Endothelial cell of umbilical vein (primary cell): Measurements from ENCODE around the gene PCDH9. TPM values are rescaled to one million over a fixed set of nuclear protein-coding genes. Genes with fewer than 3 reads are reported as not detected.

Experiments used
- BruUV-seq: library from RNA; stranded (reverse); fragments of 400-500 nt; replicated peaks from 2 replicates; lab custom pipeline; 2021; lab: Mats Ljungman, UMichigan
- CTCF ChIA-PET: fragments of 300-600, 350-600 bp; sonication (Branson Sonifier 250); formaldehyde crosslinking; loops from one replicate; lab custom pipeline; 2021; ENCODE audit warnings: antibody characterized with exemption, inconsistent platforms; lab: Charles Lee
- POLR2A ChIA-PET: fragments of 300-600, 350-600 bp; sonication (Branson Sonifier 250); formaldehyde crosslinking; loops from one replicate; lab custom pipeline; 2021; ENCODE audit warnings: antibody characterized with exemption, inconsistent platforms; lab: Charles Lee
- DNase-seq: peaks from one replicate; pipeline ENCODE4 v3.0.0-alpha.2; 2011; ENCODE audit warnings: low read depth, low spot score
- FAIRE-seq: peaks from 2 replicates; lab custom pipeline; 2011; peaks lifted over from hg19 to GRCh38; lab: Jason Lieb, UNC
- H2AFZ ChIP-seq: 2 replicates; pipeline ENCODE4 v1.6.0; 2012; ENCODE audit warnings: low read depth, low read length, control low read depth, inconsistent platforms
- H3K27ac ChIP-seq: 2 replicates; pipeline ENCODE4 v1.5.1; 2011; ENCODE audit warnings: low read depth, mild to moderate bottlenecking, control low read depth, low read length, moderate library complexity; ENCODE audit not compliant: insufficient read depth
- H3K27me3 ChIP-seq, 2 experiments: 2 replicates each; pipeline versions ENCODE4 v1.6.0 to v1.6.1; 2011; ENCODE audit warnings: low read length in 2 of 2, mixed read lengths in 1 of 2; ENCODE audit not compliant: control insufficient read depth in 2 of 2, insufficient read depth in 2 of 2
- H3K36me3 ChIP-seq, 2 experiments: 2 replicates in 1 of 2; 3 replicates in 1 of 2; pipeline ENCODE4 v1.5.1; 2011; ENCODE audit warnings: low read length in 2 of 2, mild to moderate bottlenecking in 1 of 2, moderate library complexity in 1 of 2; ENCODE audit not compliant: control insufficient read depth in 2 of 2, insufficient read depth in 2 of 2; ENCODE audit errors: extremely low read depth in 1 of 2
- H3K4me1 ChIP-seq: 3 replicates; pipeline ENCODE4 v1.5.1; 2011; ENCODE audit warnings: mild to moderate bottlenecking, low read length; ENCODE audit not compliant: control insufficient read depth, insufficient read depth; ENCODE audit errors: extremely low read depth
- H3K4me2 ChIP-seq: 2 replicates; pipeline ENCODE4 v1.6.1; 2011; ENCODE audit warnings: low read length, control low read depth, mixed read lengths; ENCODE audit not compliant: insufficient read depth
- H3K4me3 ChIP-seq, 3 experiments: fragments of 200-600 bp in 1 of 3; sonication (generic), shearing (Covaris generic) in 1 of 3; replicated peaks in 1 of 3; 2 replicates each; pipeline ENCODE4 v1.5.1; 2011 to 2016; ENCODE audit warnings: control low read depth in 3 of 3, low read length in 3 of 3, mild to moderate bottlenecking in 2 of 3, inconsistent platforms in 1 of 3, low read depth in 1 of 3, moderate library complexity in 1 of 3; ENCODE audit not compliant: insufficient read depth in 1 of 3
- H3K79me2 ChIP-seq: 2 replicates; pipeline ENCODE4 v1.6.0; 2012; ENCODE audit warnings: low read length, inconsistent platforms; ENCODE audit not compliant: control insufficient read depth, insufficient read depth
- H3K9ac ChIP-seq: replicated peaks from 2 replicates; pipeline ENCODE3; 2011; ENCODE audit warnings: low read length, control low read depth; ENCODE audit not compliant: insufficient read depth; ENCODE audit errors: extremely low read depth
- H3K9me1 ChIP-seq: replicated peaks from 3 replicates; pipeline ENCODE4 v1.6.0; 2011; ENCODE audit warnings: mild to moderate bottlenecking, low read length; ENCODE audit not compliant: control insufficient read depth, insufficient read depth; ENCODE audit errors: extremely low read depth
- H3K9me3 ChIP-seq: replicated peaks from 2 replicates; pipeline ENCODE4 v1.5.1; 2012; ENCODE audit warnings: low read length, inconsistent platforms; ENCODE audit not compliant: control insufficient read depth, insufficient read depth
- H4K20me1 ChIP-seq: replicated peaks from 2 replicates; pipeline ENCODE3; 2011; ENCODE audit warnings: mild to moderate bottlenecking, low read length; ENCODE audit not compliant: control insufficient read depth, insufficient read depth; ENCODE audit errors: extremely low read depth
- CTCF ChIP-seq, 2 donors: IDR thresholded peaks; 1 replicate in 1 of 2; 2 replicates in 1 of 2; pipeline ENCODE4 v1.5.1; 2011; ENCODE audit warnings: low read length in 2 of 2, mild to moderate bottlenecking in 2 of 2, moderate library complexity in 2 of 2, control low read depth in 1 of 2, inconsistent platforms in 1 of 2, low read depth in 1 of 2; ENCODE audit not compliant: insufficient read depth in 1 of 2; ENCODE audit errors: extremely low read depth in 1 of 2
- EZH2 ChIP-seq: IDR thresholded peaks from 2 replicates; pipeline ENCODE4 v1.6.1; 2012; ENCODE audit warnings: borderline replicate concordance, low read depth, mild to moderate bottlenecking, moderate library complexity, low read length, inconsistent platforms; ENCODE audit not compliant: severe bottlenecking
- FOS ChIP-seq: IDR thresholded peaks from 2 replicates; pipeline ENCODE4 v1.6.1; 2011; ENCODE audit warnings: mild to moderate bottlenecking, low read length, moderate library complexity, borderline replicate concordance; ENCODE audit not compliant: insufficient read depth
- GATA2 ChIP-seq: IDR thresholded peaks from 2 replicates; pipeline ENCODE4 v1.7.0; 2011; ENCODE audit warnings: low read depth, mild to moderate bottlenecking, moderate library complexity, mixed read lengths, low read length; ENCODE audit not compliant: insufficient read length, insufficient read depth
- JUN ChIP-seq: IDR thresholded peaks from 2 replicates; pipeline ENCODE4 v1.6.1; 2011; ENCODE audit warnings: borderline replicate concordance, low read depth; ENCODE audit not compliant: insufficient read length, insufficient read depth
- MYC ChIP-seq: IDR thresholded peaks from one replicate; pipeline ENCODE4 v1.6.1; 2011; ENCODE audit warnings: mild to moderate bottlenecking, low read depth, low read length
- POLR2A ChIP-seq: IDR thresholded peaks from 2 replicates; pipeline ENCODE4 v1.6.1; 2012; ENCODE audit warnings: low read depth, mild to moderate bottlenecking, control low read depth, low read length
- POLR2AphosphoS5 ChIP-seq: IDR thresholded peaks from 2 replicates; pipeline ENCODE4 v1.6.1; 2012; ENCODE audit warnings: low read depth, mild to moderate bottlenecking, control low read depth, low read length, moderate library complexity; ENCODE audit not compliant: insufficient read depth
- dilution Hi-C: fragments of 300-500 bp; cut with MboI; formaldehyde crosslinking; loops from one replicate; pipeline ENCODE4 v1.15.0; 2019; ENCODE audit warnings: low sequenced_read_pairs; ENCODE audit not compliant: extremely low pct_ligation_motif_present
- intact Hi-C: fragments of 100-400 bp; cut with micrococcal nuclease; formaldehyde crosslinking; loops from one replicate; pipeline ENCODE4 v1.10.0; 2022
- polyA plus RNA-seq, 4 experiments: library from polyadenylated mRNA; depleted of rRNA in 3 of 4; stranded (reverse) in 3 of 4; unstranded in 1 of 4; fragments of >200 nt; gene quantifications; 2 replicates each; pipeline versions ENCODE4 v1.2.1 to v1.2.3, GENCODE V29; 2011 to 2012; ENCODE audit warnings: missing spikeins in 1 of 4
- total RNA-seq: library from RNA; stranded (reverse); gene quantifications from 2 replicates; pipeline ENCODE4 v1.2.3, GENCODE V29; 2021
- TF ChIP-seq, protein P1 (sequence below): IDR thresholded peaks from 2 replicates; pipeline ENCODE4 v1.6.1; 2011; ENCODE audit not compliant: insufficient read depth, insufficient read length

The PCDH9 gene
- total and polyA plus RNA-seq, 2 donors (not counting 3 experiments of a cell fraction or from before 2014, with no cell fraction given) = 1.1 to 5.2 TPM

DNA sequence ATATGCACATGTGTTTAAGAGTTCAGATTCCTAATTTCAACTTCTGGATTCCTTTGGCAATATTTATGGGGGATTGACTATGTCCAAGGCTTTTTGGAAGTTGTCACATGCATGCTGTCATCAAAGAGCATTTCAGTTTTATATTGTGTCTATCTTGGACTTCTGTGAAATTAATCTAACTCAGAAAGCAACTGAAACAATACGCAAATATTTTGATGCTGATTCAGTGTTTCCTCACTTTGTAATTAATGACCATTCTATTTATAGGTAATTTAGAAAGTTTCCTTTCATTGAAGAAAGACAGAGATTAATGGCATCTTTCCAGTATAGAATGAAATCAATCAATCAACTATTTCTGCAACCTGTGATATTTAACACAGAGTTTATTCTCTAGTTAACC, 550.1 kb downstream of the PCDH9 start:
- dilution Hi-C loops = no loop called here
- CTCF ChIA-PET = no interaction called here
- no TSS peak for BruUV-seq

GRCh38 chr13:66675620-66676019, 554.5 kb downstream of the PCDH9 start:
- intact Hi-C loops = no loop called here
- BruUV-seq = no TSS peak
- H3K9me1 ChIP-seq = no peaks in the 10 kb centered on the region
- FAIRE-seq (no peak), DNase-seq (no peak)
- no peak overlapping the region for H2AFZ ChIP-seq
- TF ChIP-seq, protein P1, sequence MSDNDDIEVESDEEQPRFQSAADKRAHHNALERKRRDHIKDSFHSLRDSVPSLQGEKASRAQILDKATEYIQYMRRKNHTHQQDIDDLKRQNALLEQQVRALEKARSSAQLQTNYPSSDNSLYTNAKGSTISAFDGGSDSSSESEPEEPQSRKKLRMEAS = no peak
- TF ChIP-seq JUN = no peak
- TF ChIP-seq FOS = no peak
- TF ChIP-seq GATA2 = no peak
- no peak for TF ChIP-seq CTCF (IDR thresholded peaks at IDR 0.05; ENCODE audit: extremely low read depth in 1 of 2, insufficient read depth in 1 of 2, low read depth in 1 of 2, low read length in 2 of 2)
- no peak for TF ChIP-seq POLR2AphosphoS5
- no peak for TF ChIP-seq EZH2
- no peak for TF ChIP-seq POLR2A
- TF ChIP-seq MYC = no peak
- ChIA-PET CTCF (interaction anchor here (0.9 to 1.4 kb wide), 2 partner anchors 14 to 57 kb away, joined by 3 to 4 read pairs; no protein-coding TSS in a partner anchor), POLR2A (no interaction called here)
- H3K27me3 ChIP-seq = no peaks in the 10 kb centered on the region
- H3K9me3 ChIP-seq = no peaks in the 10 kb centered on the region
- peaks cover 6% of the 10 kb centered on the region for H3K4me1 ChIP-seq
- H3K4me2 ChIP-seq = no peak overlapping the region
- H3K27ac ChIP-seq = no peak overlapping the region
- no peak overlapping the region for H3K9ac ChIP-seq
- H4K20me1 ChIP-seq = no peaks in the 10 kb centered on the region
- no peaks in the 10 kb centered on the region for H3K36me3 ChIP-seq
- dilution Hi-C loops = no loop called here
- H3K4me3 ChIP-seq = no peak overlapping the region
- H3K79me2 ChIP-seq = no peaks in the 10 kb centered on the region

More for the DNA sequence above, 550.1 kb downstream of the PCDH9 start:
- DNase-seq = no peak
- TF ChIP-seq CTCF (IDR thresholded peaks at IDR 0.05; ENCODE audit: extremely low read depth in 1 of 2, insufficient read depth in 1 of 2, low read depth in 1 of 2, low read length in 2 of 2) (no peak), FOS (no peak), EZH2 (no peak)
- Histone ChIP-seq H3K9me3 (peaks cover under 1% of the 10 kb centered on the region), H3K79me2 (no peaks in the 10 kb centered on the region), H3K4me2 (no peak overlapping the region), H3K27me3 (no peaks in the 10 kb centered on the region), H3K4me3 (no peak overlapping the region), H3K9ac (no peak overlapping the region), H3K36me3 (no peaks in the 10 kb centered on the region), H2AFZ (no peak overlapping the region), H3K9me1 (no peaks in the 10 kb centered on the region), H4K20me1 (no peaks in the 10 kb centered on the region), H3K27ac (no peak overlapping the region), H3K4me1 (peaks cover 6% of the 10 kb centered on the region)
- peak; percentile 31 for FAIRE-seq
- intact Hi-C loops = no loop called here
- POLR2A ChIA-PET = no interaction called here
